ENCODE data around the gene RAD51B. TPM values are rescaled to one million over a fixed set of nuclear protein-coding genes. Genes with fewer than 3 reads are reported as not detected.
A peak's percentile ranks its signal among the peaks of the same experiment; 100 is the strongest.
"Not testable (repeated sequence)": the region's sequence is repeated elsewhere in the genome, so short reads cannot be mapped to it uniquely, and the experiment has no call there.

RAD51B gene
- total RNA-seq, 1 donor from 2014 or later = 2.5 TPM

DNA sequence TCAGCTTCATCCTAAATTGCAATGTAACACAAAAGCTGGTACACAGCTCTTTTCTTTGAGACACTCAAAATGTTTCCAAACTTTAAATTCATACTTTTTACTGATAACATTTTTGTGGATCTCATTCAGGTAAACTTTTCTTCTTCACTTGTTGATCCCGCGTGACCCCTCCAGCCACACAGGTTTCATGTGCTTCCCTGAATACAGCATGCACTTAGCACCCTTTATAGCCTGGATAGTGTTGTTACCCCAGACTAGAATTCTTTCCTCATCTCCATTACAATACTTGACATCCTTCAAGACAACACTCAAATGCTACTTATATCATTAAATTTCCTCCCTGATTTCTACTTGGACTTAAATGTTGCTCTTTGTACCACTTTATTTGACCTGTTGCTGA lies 373.4 kb downstream of the RAD51B start:
- DNase-seq (no peak), ATAC-seq (ENCODE audit: poor library complexity) (no peak)
- intact Hi-C loops (cut with DNase I) = no loop called here

DNA sequence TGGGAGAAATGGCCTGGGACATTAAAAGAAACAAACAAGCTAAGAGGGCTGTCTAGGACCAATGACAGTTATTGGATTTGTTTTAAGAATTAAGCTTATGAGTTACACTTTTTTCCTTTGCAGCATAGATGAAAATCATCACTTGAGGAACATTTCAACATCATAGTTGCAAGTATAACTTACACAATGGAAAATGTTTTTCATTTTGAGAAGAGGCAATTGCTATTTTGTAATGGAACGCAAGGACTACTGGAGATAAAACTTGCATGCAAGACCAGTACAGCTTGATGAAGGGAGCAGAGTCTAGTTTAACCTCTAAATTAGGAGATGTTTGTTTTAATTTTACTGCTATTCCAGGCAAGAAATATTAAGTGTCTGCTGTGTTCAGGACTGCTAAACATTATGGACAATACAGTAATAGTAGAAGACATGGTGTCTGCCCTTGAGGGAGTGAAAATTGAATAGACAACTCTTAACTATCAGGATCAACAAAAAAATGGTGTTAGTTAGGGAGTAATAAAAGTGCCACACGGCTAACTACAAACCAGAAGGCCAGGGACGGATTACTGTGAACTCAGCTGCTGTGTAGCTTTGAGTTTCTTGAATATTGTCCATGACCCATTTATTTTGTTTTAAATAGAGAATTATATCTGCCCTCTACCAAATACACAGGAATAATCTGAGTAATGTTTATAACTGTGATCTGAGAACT lies 374.5 kb downstream of the RAD51B start:
- DNase-seq (no peak), ATAC-seq (ENCODE audit: poor library complexity) (no peak)
- intact Hi-C loops (cut with DNase I) = no loop called here

DNA sequence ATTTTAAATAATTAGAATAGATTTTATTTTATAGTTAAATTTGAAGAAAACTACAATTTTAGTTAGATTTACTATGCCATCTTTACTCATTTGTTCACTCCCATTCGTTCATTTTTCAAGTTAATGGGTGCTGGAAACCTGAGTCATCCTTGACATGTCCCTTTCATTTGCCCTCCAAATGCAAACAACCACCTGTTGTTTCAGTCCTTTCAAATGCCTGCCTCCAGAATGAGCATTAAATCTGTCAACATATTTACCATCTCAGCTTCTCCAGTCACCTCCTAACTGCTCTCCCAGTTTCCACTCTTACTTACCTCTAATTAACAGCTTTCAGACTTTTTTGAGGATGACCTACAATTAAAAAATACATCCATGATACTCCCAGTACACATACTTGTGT lies 375.5 kb downstream of the RAD51B start:
- no peak for DNase-seq
- no peak for ATAC-seq (ENCODE audit: poor library complexity)
- intact Hi-C loops (cut with DNase I) = no loop called here

DNA sequence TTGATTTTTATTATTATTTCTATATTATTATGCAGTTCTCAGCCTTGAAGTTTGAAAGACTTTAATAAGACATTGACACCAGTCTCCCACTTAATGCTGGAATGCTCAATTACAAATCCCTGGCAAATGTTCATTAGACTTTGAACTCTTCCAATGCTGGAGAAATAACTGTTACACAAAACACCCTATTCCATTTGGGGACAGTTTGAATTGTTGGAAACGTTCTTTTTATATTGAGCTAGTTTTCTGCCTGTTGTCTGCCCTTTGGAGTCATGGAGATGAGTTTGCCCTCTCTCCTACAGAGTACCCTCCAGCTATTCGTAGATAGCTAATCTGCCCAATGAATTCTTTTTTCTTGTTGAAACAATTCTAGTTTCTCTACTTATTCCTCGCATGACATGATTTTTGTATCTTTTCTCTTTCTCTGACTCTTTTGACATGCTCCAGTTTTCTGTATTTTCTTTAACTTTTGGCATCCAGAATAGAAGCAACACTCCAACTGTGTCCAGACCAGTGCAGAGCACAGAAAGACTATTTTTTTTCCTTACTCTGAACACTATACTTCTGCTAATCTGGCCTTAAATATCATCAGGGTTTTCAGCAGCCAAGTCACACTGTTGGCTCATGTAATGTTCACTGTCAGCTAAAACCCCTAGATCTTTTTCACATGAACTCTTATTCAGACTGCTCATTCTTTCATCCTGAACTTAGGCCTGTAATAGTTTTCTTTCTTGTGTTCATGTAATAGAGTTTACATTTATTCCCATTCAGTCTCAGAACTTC lies 379.3 kb downstream of the RAD51B start:
- DNase-seq = no peak
- intact Hi-C loops (cut with DNase I) = no loop called here
- peak; percentile 85 for ATAC-seq (ENCODE audit: poor library complexity)

DNA sequence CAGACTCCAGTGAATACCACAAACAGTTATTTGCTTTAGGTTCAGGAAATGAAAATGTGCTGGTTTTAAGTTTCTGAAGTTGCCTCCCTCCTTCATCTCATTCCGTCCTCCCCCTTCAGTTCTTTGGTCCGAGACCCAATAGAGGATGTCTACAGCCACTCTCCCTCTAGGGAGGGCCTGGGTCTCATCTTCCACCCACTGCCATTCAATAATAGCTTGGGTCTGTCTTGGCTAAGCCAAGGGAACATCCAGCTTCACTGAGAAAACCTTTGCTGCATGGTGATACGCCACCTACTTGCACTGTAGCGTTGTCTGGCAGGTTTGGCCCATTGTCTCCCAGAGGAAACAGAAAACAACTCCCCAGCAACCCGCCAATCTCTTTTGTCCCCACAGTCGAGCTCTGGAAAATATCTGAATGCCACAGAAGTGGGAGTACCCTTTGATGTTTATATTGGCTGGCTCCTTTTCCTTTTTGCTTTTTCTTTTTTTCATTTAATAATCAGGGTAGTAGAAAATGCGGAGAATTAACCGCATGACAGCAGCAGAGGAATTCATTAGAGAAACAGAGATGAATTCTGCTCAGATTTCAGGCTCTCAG lies 380.1 kb downstream of the RAD51B start:
- DNase-seq (no peak), ATAC-seq (ENCODE audit: poor library complexity) (peak; percentile 61)
- intact Hi-C loops (cut with DNase I) = no loop called here

DNA sequence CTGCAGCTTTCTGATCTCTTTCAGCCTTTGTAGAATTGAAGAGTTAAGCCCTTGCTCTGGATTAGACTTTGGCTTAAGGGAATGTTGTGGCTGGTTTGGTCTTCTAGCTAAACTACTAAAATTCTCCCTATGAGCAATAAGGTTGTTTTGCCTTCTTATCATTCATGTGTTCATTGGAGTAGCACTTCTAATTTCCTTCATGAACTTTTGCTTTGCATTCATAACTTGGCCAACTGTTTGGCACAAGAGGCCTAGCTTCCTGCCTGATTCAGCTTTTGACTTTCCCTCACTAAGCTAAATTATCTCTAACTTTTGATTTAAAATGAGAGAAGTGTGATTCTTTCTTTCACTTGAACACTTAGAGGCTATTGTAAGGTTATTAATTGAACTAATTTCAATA lies 384.3 kb downstream of the RAD51B start:
- DNase-seq (no peak), ATAC-seq (ENCODE audit: poor library complexity) (no peak)
- intact Hi-C loops (cut with DNase I) = no loop called here

DNA sequence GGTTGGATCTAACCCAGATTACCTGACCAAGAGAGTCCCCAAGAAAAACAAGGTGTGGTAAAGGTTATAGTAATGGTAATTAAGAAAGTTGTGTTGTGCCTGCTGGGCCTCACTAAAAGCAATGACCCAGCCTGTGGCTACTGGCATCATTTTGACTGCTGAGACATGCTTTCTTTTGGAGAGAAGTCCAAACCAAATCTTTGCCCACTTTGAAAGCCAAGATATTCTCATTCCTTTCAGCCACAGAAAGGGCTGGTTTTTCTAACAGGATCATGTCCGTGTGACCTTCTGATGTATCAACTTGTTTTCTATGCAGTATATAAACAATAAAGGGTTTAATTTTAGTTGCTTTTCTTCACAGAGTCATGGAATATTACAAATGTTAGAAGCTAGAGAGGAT lies 388.6 kb downstream of the RAD51B start:
- ATAC-seq (ENCODE audit: poor library complexity) = no peak

DNA sequence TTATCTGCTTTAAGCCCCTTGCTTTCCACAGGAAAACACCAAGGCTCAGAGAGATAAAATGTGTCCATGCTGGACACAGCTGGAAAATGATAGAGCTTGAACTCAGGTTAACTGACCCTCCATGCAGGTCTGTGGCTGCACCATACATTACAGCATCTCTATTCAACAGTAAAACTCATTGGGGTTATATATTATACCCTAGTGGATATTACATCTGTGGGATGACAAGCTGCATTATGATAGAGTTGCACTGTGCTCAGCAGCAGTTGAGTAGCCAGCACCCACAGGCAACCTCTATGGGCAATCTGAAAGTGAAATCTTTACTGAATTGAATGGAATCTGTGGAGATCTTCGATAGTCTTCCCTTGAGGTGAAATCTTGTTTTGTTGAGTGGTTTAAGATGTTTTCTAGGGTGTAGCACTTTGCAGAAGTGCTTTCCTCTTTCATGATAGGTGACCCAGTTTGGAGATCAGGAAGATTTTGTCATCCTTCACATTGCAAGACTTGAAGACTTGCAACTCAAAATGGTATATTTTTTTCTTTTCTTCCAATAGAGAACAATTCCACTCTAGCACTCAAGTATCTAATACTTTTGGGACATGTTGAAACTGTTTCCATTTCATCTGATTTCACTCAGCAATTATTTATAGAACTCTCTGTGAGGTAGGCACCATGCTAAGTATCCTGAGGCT lies 389.2 kb downstream of the RAD51B start:
- DNase-seq = no peak
- intact Hi-C loops (cut with DNase I) = no loop called here
- no peak for ATAC-seq (ENCODE audit: poor library complexity)

More for the DNA sequence above, 388.6 kb downstream of the RAD51B start:
- DNase-seq = no peak
- intact Hi-C loops (cut with DNase I) = no loop called here

DNA sequence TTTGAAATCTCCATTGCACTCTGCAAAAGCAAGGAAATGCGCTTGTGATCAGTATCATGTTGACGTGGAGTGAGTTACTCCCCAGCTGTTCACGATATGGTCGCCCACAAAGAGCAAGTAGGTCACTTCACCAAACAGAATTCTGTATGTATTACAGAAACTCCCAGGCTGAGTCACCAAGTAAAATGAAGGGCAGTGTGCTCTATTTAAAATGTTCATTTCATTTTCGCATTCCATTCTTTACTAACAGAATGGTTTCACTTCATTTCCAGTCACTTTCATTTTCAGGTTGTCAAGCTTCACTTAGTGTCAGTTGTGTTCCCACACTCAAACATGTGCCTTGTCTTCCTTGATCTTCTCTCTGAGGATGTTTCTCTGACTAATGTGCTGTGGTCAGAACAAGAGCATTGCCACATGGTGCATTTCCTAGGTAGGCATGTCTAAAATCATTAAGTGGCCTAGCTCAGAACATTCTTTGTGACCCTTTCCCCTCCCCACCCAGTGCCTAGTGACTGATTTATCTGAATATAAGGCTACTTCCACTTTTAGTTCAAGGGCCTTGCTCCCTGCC lies 391.2 kb downstream of the RAD51B start:
- peak; percentile 73 for ATAC-seq (ENCODE audit: poor library complexity)
- intact Hi-C loops (cut with DNase I) = no loop called here
- DNase-seq = no peak

DNA sequence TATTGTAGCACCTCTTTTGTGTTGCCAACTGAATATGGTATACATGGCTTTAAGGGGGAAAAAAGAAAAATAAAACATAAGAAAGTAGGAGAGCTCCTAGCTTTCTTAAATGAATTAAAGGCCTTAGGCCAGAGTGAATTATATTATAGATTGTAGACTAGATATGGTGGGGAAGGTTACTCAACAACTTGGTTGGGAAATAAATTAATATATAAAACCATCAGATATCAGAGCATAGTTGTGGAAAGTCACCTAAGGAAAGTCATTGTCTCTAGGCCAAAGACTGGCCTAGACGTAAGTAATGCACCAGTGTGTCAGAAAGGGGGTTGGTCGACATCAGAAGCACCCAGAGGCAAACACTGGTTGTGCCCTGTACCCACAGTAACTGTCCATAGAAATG lies 391.8 kb downstream of the RAD51B start:
- ATAC-seq (ENCODE audit: poor library complexity) (no peak), DNase-seq (no peak)
- intact Hi-C loops (cut with DNase I) = no loop called here

DNA sequence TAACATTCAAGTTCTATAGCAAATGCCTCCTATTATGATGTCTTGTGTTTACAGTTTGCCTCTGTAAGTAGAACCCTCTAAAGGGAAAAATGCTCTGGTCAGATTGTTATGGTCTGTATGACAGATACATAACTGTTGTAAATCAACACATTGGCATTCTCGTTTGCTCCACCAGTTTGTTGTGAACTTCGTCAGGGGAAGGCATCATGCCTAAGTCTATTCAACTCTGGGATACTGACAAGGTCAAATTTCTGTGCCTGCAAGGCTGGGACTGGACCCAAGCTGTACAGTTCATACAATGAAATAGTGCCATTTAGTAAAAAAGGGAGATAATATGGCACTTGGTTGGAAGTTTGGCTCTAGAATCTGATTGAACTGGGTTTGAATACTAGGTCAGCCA lies 392.3 kb downstream of the RAD51B start:
- intact Hi-C loops (cut with DNase I) = no loop called here
- DNase-seq = no peak
- ATAC-seq (ENCODE audit: poor library complexity) = no peak

DNA sequence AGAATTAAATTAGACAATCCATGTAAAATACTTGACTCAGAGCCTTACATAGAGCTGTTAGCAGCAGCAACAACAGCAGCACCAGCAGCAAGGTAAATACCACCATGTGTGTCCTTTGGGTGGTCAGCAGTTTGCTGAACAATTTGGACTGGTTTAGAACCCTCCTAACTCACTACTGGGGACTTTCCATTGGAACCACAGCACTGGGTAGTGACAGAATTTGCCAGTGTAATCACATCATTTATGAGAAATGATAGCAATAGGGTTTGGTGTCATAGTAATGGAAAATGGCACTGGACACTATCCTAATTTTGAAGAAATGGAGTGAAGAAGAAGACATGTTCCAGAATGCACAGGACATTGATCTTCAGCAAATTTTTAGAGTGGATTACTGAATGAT lies 392.8 kb downstream of the RAD51B start:
- no peak for DNase-seq
- no peak for ATAC-seq (ENCODE audit: poor library complexity)
- intact Hi-C loops (cut with DNase I) = no loop called here

DNA sequence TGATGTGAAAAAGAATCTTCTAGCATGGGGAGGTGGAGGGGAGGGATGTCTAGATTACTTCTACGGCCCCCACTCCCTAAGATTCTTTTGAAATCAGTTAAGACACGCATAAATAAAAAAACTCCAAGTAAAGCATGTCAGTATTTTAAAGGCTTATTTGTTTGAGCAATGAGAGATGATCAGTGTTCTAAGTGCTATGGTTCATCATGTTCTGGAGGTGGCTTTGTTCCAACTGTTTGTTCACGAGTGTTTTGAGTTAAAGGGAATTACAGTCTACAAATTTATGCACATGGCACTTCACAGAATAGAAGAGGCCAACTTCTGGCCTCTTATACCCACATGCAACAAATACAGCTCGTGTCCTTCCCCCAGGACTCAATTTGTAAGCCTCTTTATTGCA lies 394.9 kb downstream of the RAD51B start:
- ATAC-seq (ENCODE audit: poor library complexity) (no peak), DNase-seq (no peak)
- intact Hi-C loops (cut with DNase I) = no loop called here

DNA sequence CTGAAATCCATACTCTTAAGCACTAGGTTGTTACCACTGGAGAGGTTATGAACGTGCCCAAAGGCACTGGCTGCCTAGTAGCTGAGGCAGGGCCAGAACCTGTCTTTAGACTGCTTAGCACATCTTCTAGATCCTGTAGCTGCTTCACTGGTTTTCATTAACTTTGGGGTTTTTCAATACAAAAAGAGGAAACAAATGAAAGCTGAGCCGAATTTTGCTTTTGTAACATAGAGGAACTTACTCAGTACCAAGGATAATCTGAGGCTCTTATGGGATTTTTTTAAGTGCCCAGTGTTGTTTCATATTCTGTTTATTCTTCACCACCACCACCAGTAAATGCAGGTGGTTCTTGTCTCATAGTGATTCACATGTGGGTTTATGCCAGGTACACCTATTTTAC lies 396.1 kb downstream of the RAD51B start:
- ATAC-seq (ENCODE audit: poor library complexity) (no peak), DNase-seq (no peak)
- intact Hi-C loops (cut with DNase I) = no loop called here

DNA sequence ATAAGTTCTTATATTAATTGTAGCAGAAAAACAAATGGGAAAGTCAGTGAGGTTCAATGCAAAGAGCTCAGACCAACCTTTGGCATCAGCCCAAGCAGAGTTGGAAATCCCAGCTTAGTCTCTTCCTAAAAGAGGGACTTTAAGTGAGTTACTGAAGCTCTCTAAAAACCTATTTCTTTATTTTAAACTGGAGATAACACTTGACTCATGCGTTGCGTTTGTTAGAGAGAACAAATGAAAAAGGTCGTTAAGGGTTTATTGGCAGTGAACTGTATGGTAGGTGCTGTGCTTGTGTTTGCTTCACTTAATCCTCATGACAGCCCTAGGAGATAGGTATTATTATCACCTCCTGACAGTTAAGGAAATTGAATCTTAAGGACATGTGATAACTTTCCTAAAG lies 396.5 kb downstream of the RAD51B start:
- DNase-seq (no peak), ATAC-seq (ENCODE audit: poor library complexity) (peak; percentile 52)
- intact Hi-C loops (cut with DNase I) = no loop called here

DNA sequence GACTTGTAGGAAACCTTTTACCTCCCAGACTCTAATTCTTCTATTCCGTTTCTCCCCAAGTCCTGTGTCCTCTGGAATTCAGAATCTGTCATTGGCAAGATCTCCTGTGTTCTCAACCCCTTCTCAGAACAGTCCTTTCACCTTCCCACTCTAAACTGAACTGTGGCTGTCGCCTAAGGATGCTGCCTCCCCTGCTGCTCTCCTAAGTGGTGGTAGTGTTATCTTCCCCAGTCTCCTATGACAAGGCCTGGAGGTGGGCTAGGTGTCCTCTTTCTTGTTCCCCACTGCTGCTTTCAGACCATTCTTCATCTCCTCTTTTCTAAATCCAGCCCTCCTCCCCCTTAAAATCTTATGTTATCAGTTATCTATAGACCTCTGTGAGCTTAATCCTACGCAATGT lies 397.4 kb downstream of the RAD51B start:
- ATAC-seq (ENCODE audit: poor library complexity) (no peak), DNase-seq (no peak)
- intact Hi-C loops (cut with DNase I) = no loop called here

DNA sequence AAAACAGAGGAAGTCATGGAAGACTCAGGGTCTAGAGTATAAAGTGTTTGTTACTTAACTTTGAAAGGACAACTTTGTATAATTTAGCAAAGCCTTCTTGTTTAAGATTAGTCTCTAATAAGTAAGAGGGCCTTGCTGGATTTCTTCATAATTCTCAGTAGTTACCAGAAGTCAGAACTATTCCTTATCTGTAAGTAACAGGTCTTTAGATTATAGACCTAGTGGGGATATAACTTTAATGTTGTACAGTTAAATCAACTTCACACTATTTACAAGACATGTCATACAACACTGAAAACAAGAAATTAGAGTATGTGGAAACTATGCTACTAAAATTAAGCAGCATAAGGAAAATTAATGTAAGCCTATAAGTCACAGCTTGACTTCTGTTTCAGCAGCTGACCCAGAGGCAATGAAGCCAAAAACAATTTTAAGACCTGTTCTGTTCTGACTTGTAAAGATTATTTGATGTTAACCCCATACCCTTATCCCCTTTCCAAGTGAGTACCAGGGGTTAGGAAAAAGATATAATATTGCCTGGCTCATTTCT lies 398.3 kb downstream of the RAD51B start:
- DNase-seq = no peak
- intact Hi-C loops (cut with DNase I) = no loop called here
- no peak for ATAC-seq (ENCODE audit: poor library complexity)

DNA sequence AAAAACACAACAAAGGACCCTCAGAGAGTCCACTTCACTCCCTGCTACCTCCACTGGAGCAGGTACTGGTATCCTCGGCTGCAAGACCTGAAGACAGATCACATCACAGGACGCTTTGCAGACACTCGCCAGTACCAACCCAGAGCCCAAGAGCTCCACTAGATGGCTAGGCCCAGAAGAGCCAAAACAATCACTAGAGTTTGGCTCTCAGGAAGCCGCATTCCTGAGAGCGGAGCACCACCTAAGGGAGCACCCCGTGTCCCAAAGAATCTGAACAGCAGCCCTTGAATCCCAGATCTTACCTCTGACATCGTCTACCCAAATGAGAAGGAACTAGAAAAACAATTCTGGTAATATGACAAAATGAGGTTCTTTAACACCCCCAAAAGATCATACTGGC lies 399.8 kb downstream of the RAD51B start:
- DNase-seq = no peak
- ATAC-seq (ENCODE audit: poor library complexity) = no peak
- intact Hi-C loops (cut with DNase I) = no loop called here

DNA sequence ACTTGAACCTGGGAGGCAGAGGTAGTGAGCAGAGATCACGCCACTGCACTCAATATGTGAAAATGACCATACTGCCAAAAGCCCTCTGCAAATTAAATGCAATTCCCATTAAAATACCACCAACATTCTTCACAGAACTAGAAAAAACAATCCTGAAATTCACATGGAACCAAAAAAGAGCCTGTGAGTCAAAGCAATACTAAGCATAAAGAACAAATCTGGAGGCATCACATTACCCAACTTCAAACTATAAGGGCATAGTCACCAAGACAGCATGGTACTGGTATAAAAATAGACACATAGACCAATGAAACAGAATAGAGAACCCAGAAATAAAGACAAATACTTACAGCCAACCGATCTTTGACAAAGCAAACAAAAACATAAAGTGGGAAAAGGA lies 401.5 kb downstream of the RAD51B start:
- DNase-seq; intact Hi-C loops (cut with DNase I); ATAC-seq (ENCODE audit: poor library complexity): not testable (repeated sequence)

All from Right ventricle myocardium superior (tissue), 1 donor.